CD14-positive monocyte (primary cell): ENCODE data around the gene SEMA3A. TPM values are rescaled to one million over a fixed set of nuclear protein-coding genes. Genes with fewer than 3 reads are reported as not detected.

ENCODE experiments used
- DNase-seq, 3 donors: peaks; one replicate each; pipeline ENCODE4 v3.0.0-alpha.2; 2011 to 2022
- H2AFZ ChIP-seq: 2 replicates; pipeline ENCODE4 v1.6.0; 2012; ENCODE audit warnings: mild to moderate bottlenecking, low read depth, low read length, inconsistent platforms; ENCODE audit not compliant: insufficient read depth, poor library complexity, severe bottlenecking
- H3K27ac ChIP-seq, 2 donors: 1 replicate in 1 of 2; 2 replicates in 1 of 2; pipeline ENCODE4 v1.5.1; 2012 to 2013; ENCODE audit warnings: low read length in 2 of 2, control low read depth in 1 of 2, inconsistent platforms in 1 of 2, low read depth in 1 of 2, mild to moderate bottlenecking in 1 of 2
- H3K27me3 ChIP-seq, 2 donors: one replicate each; pipeline versions ENCODE4 v1.6.0 to v1.6.1; 2011 to 2013; ENCODE audit warnings: low read length in 2 of 2; ENCODE audit not compliant: control insufficient read depth in 2 of 2, insufficient read depth in 2 of 2
- H3K36me3 ChIP-seq, 2 donors: replicated peaks in 1 of 2; 1 replicate in 1 of 2; 2 replicates in 1 of 2; pipeline versions ENCODE4 v1.5.1 to v1.6.1; 2012 to 2013; ENCODE audit warnings: low read length in 2 of 2, control low read depth in 1 of 2, inconsistent platforms in 1 of 2, mild to moderate bottlenecking in 1 of 2; ENCODE audit not compliant: insufficient read depth in 2 of 2, control insufficient read depth in 1 of 2
- H3K4me1 ChIP-seq, 2 donors: 1 replicate in 1 of 2; 2 replicates in 1 of 2; pipeline versions ENCODE4 v1.5.1 to v1.6.1; 2012 to 2013; ENCODE audit warnings: low read length in 2 of 2, control low read depth in 1 of 2, inconsistent platforms in 1 of 2, mild to moderate bottlenecking in 1 of 2, moderate library complexity in 1 of 2; ENCODE audit not compliant: insufficient read depth in 2 of 2, control insufficient read depth in 1 of 2
- H3K4me2 ChIP-seq: replicated peaks from 2 replicates; pipeline ENCODE3; 2012; ENCODE audit warnings: low read length, moderate library complexity, mild to moderate bottlenecking; ENCODE audit not compliant: poor library complexity, severe bottlenecking; ENCODE audit errors: extremely low read depth
- H3K4me3 ChIP-seq, 3 experiments: fragments of 200-600 bp in 1 of 3; sonication (generic) in 1 of 3; replicated peaks in 1 of 3; 1 replicate in 2 of 3; 2 replicates in 1 of 3; pipeline ENCODE4 v1.5.1; 2011 to 2013; ENCODE audit warnings: low read length in 3 of 3, mild to moderate bottlenecking in 3 of 3, control low read depth in 2 of 3, low read depth in 2 of 3, inconsistent platforms in 1 of 3, moderate library complexity in 1 of 3
- H3K79me2 ChIP-seq: 2 replicates; pipeline ENCODE4 v1.6.0; 2012; ENCODE audit warnings: mild to moderate bottlenecking, control low read depth, inconsistent platforms, low read length, moderate library complexity; ENCODE audit not compliant: insufficient read depth
- H3K9ac ChIP-seq: 2 replicates; pipeline ENCODE4 v1.6.0; 2017; ENCODE audit warnings: low read length, mild to moderate bottlenecking; ENCODE audit not compliant: insufficient read depth, poor library complexity, severe bottlenecking
- H3K9me3 ChIP-seq, 2 donors: replicated peaks in 1 of 2; 1 replicate in 1 of 2; 2 replicates in 1 of 2; pipeline versions ENCODE4 v1.5.1 to v1.6.1; 2012 to 2013; ENCODE audit warnings: low read length in 2 of 2, control low read depth in 1 of 2; ENCODE audit not compliant: control insufficient read depth in 1 of 2, insufficient read depth in 1 of 2
- H4K20me1 ChIP-seq: 2 replicates; pipeline ENCODE4 v1.6.0; 2012; ENCODE audit warnings: mild to moderate bottlenecking, low read length, control low read depth, moderate library complexity; ENCODE audit not compliant: insufficient read depth
- H3K27ac Mint-ChIP-seq, 7 donors: one replicate each; pipeline ENCODE4 v1.8.0; 2020; ENCODE audit warnings: mild to moderate bottlenecking in 7 of 7, mixed read lengths in 7 of 7, moderate library complexity in 6 of 7, inconsistent platforms in 2 of 7
- H3K27me3 Mint-ChIP-seq, 3 donors: one replicate each; pipeline ENCODE4 v1.8.0; 2021 to 2022; ENCODE audit warnings: low read depth in 3 of 3, mild to moderate bottlenecking in 3 of 3, mixed read lengths in 3 of 3, moderate library complexity in 3 of 3, inconsistent platforms in 1 of 3
- H3K36me3 Mint-ChIP-seq, 2 donors: one replicate each; pipeline ENCODE4 v1.8.0; 2020; ENCODE audit warnings: mixed read lengths in 2 of 2, inconsistent platforms in 1 of 2, mild to moderate bottlenecking in 1 of 2
- H3K4me1 Mint-ChIP-seq: one replicate; pipeline ENCODE4 v1.8.0; 2020; ENCODE audit warnings: mild to moderate bottlenecking, mixed read lengths
- H3K4me3 Mint-ChIP-seq, 2 donors: one replicate each; pipeline ENCODE4 v1.8.0; 2020; ENCODE audit warnings: mild to moderate bottlenecking in 2 of 2, mixed read lengths in 2 of 2, moderate library complexity in 1 of 2
- H3K9me3 Mint-ChIP-seq, 7 donors: one replicate each; pipeline ENCODE4 v1.8.0; 2020 to 2022; ENCODE audit warnings: mixed read lengths in 7 of 7, mild to moderate bottlenecking in 6 of 7, moderate library complexity in 6 of 7, inconsistent platforms in 2 of 7
- CTCF ChIP-seq: fragments of 200-600 bp; IDR thresholded peaks from one replicate; pipeline ENCODE4 v1.8.0; 2022; ENCODE audit warnings: antibody characterized with exemption, mild to moderate bottlenecking
- WGBS: methylation state at CpG from one replicate; pipeline ENCODE4 v1.1.5; 2013; ENCODE audit warnings: missing lambda C conversion rate; ENCODE audit not compliant: insufficient coverage; 5-methylcytosine and 5-hydroxymethylcytosine counted together
- intact Hi-C, 2 donors: fragments of 100-400 bp; cut with micrococcal nuclease; formaldehyde crosslinking; loops; one replicate each; pipeline versions ENCODE4 v1.15.0 to v1.15.1; 2023
- polyA plus RNA-seq, 3 donors: library from polyadenylated mRNA; depleted of rRNA in 1 of 3; unstranded in 2 of 3; stranded (reverse) in 1 of 3; fragments of 300-500 nt in 2 of 3; fragments of >200 nt in 1 of 3; fragmentation: Illumina TruSeq in 2 of 3; gene quantifications; 1 replicate in 2 of 3; 2 replicates in 1 of 3; pipeline ENCODE4 v1.2.3, GENCODE V29; 2012 to 2021

The SEMA3A gene
- polyA plus RNA-seq, 3 donors, result 0.03 TPM; not detected in 2

- no peaks in the 10 kb centered on the region for H3K27me3 ChIP-seq
- Mint-ChIP-seq H3K4me1 (no peaks in the 10 kb centered on the region), H3K4me3 (no peak overlapping the region), H3K9me3 (peaks cover 0 to 3% (median 0%) of the 10 kb centered on the region in 7 donors), H3K36me3 (no peaks in the 10 kb centered on the region), H3K27ac (no peak overlapping the region), H3K27me3 (peaks cover 0 to 2% (median 0%) of the 10 kb centered on the region in 3 donors)
- no peak overlapping the region for H3K27ac ChIP-seq
- no peak overlapping the region for H3K9ac ChIP-seq
- H2AFZ ChIP-seq, result no peak overlapping the region
- no peaks in the 10 kb centered on the region for H4K20me1 ChIP-seq
- no peaks in the 10 kb centered on the region for H3K36me3 ChIP-seq
- TF ChIP-seq CTCF, result no peak
- no peaks in the 10 kb centered on the region for H3K4me1 ChIP-seq
- H3K9me3 ChIP-seq, result no peaks in the 10 kb centered on the region
- no peak overlapping the region for H3K4me3 ChIP-seq
- H3K79me2 ChIP-seq, result no peaks in the 10 kb centered on the region
- H3K4me2 ChIP-seq, result no peak overlapping the region
- no peak for DNase-seq
- WGBS, result no CpG with 5 or more reads among the region's 2 CpGs
- intact Hi-C loops, result no loop called here
Measured at GRCh38 chr7:84083846-84084245, 110.7 kb downstream of the SEMA3A start.

- WGBS, result no CpG with 5 or more reads among the region's 3 CpGs
- intact Hi-C loops, result no loop called here
Measured at GRCh38 chr7:84081973-84082522, 112.5 kb downstream of the SEMA3A start.

More at GRCh38 chr7:84081973-84082522, 112.5 kb downstream of the SEMA3A start:
- Histone ChIP-seq H2AFZ (no peak overlapping the region), H3K79me2 (no peaks in the 10 kb centered on the region), H3K9ac (no peak overlapping the region), H3K4me2 (no peak overlapping the region), H3K9me3 (no peaks in the 10 kb centered on the region), H3K27ac (no peak overlapping the region), H3K36me3 (no peaks in the 10 kb centered on the region), H3K4me3 (no peak overlapping the region), H4K20me1 (no peaks in the 10 kb centered on the region), H3K4me1 (no peaks in the 10 kb centered on the region), H3K27me3 (no peaks in the 10 kb centered on the region)
- no peak for TF ChIP-seq CTCF
- Mint-ChIP-seq H3K4me1 (no peaks in the 10 kb centered on the region), H3K27ac (no peak overlapping the region), H3K36me3 (no peaks in the 10 kb centered on the region), H3K27me3 (peaks cover 0 to 2% (median 0%) of the 10 kb centered on the region in 3 donors), H3K9me3 (peaks cover 0 to 3% (median 0%) of the 10 kb centered on the region in 7 donors), H3K4me3 (no peak overlapping the region)
- DNase-seq, result no peak
